MM.1S (cell line): ENCODE measurements around the gene YWHAH.

Source experiments
- CTCF ChIP-seq: fragments of 300-600 bp; sonication (generic); IDR thresholded peaks from 2 replicates; pipeline ENCODE4 v1.5.1; 2016; ENCODE audit warnings: antibody characterized with exemption, low read length, mixed read lengths
- EZH2 ChIP-seq: fragments of 300-600 bp; sonication (generic); optimal IDR thresholded peaks from 2 replicates; pipeline ENCODE3; 2017; ENCODE audit warnings: low read depth, mild to moderate bottlenecking, antibody characterized with exemption, low read length, mixed read lengths
- EZH2phosphoT487 ChIP-seq: fragments of 300-600 bp; sonication (generic); IDR thresholded peaks from 2 replicates; pipeline ENCODE4 v1.6.1; 2018; ENCODE audit warnings: antibody characterized with exemption, low read length

GRCh38 chr22:31948002-31948401 is 3.7 kb downstream of the YWHAH start:
- TF ChIP-seq CTCF, result no peak
- TF ChIP-seq EZH2phosphoT487, result no peak
- no peak for TF ChIP-seq EZH2
